HL-60 (cell line): ENCODE data around the gene CDC42BPB.

Experiments used
- POLR2AphosphoS5 ChIP-seq: IDR thresholded peaks from 2 replicates; pipeline ENCODE4 v1.6.1; 2012; ENCODE audit warnings: low read depth
- REST ChIP-seq: IDR thresholded peaks from 2 replicates; pipeline ENCODE4 v1.6.1; 2012; ENCODE audit warnings: low read depth; ENCODE audit not compliant: insufficient replicate concordance
- SPI1 ChIP-seq: IDR thresholded peaks from 2 replicates; pipeline ENCODE4 v1.6.1; 2012; ENCODE audit warnings: low read depth, mild to moderate bottlenecking, borderline replicate concordance
- TF ChIP-seq, protein P1 (sequence below): IDR thresholded peaks from one replicate; pipeline ENCODE4 v1.5.1; 2011; ENCODE audit warnings: low read length, control low read depth, inconsistent platforms; ENCODE audit not compliant: insufficient read depth

- TF ChIP-seq, protein P1, sequence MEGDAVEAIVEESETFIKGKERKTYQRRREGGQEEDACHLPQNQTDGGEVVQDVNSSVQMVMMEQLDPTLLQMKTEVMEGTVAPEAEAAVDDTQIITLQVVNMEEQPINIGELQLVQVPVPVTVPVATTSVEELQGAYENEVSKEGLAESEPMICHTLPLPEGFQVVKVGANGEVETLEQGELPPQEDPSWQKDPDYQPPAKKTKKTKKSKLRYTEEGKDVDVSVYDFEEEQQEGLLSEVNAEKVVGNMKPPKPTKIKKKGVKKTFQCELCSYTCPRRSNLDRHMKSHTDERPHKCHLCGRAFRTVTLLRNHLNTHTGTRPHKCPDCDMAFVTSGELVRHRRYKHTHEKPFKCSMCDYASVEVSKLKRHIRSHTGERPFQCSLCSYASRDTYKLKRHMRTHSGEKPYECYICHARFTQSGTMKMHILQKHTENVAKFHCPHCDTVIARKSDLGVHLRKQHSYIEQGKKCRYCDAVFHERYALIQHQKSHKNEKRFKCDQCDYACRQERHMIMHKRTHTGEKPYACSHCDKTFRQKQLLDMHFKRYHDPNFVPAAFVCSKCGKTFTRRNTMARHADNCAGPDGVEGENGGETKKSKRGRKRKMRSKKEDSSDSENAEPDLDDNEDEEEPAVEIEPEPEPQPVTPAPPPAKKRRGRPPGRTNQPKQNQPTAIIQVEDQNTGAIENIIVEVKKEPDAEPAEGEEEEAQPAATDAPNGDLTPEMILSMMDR: no peak
- no peak for TF ChIP-seq SPI1
- TF ChIP-seq REST: no peak
- no peak for TF ChIP-seq POLR2AphosphoS5
Observed at GRCh38 chr14:102988054-102988453, 69.3 kb downstream of the CDC42BPB start.
